GM12878 (cell line): ENCODE data around the gene CLEC19A. TPM values are rescaled to one million over a fixed set of nuclear protein-coding genes. Genes with fewer than 3 reads are reported as not detected.

Experiments used
- ATAC-seq: fragments of 200-7000 bp; cut with Tn5 transposase; 3 replicates; pipeline ENCODE4 v1.9.1; 2020; ENCODE audit warnings: mild to moderate bottlenecking, moderate library complexity
- BruUV-seq: library from RNA; stranded (reverse); fragments of 400-500 nt; replicated peaks from 2 replicates; lab custom pipeline; 2021; lab: Mats Ljungman, UMichigan
- CTCF ChIA-PET: fragments of 300-600 bp; sonication (Branson Sonifier 250); formaldehyde crosslinking; extraction: SDS; loops from one replicate; lab custom pipeline; 2021; ENCODE audit warnings: inconsistent platforms; lab: Yijun Ruan, JAX
- POLR2A ChIA-PET: fragments of 350-600 bp; formaldehyde crosslinking; extraction: SDS; loops from one replicate; lab custom pipeline; 2021; ENCODE audit warnings: inconsistent platforms; lab: Charles Lee
- RAD21 ChIA-PET: fragments of 300-600 bp; sonication (Branson Sonifier 250); formaldehyde crosslinking; loops from one replicate; lab custom pipeline; 2023; ENCODE audit warnings: antibody characterized with exemption; ENCODE audit not compliant: unreplicated experiment; lab: Charles Lee
- SMC1A ChIA-PET: fragments of 300-600 bp; sonication (Branson Sonifier 250); formaldehyde crosslinking; loops from one replicate; lab custom pipeline; 2023; ENCODE audit not compliant: unreplicated experiment, uncharacterized antibody; lab: Charles Lee
- DNase-seq: peaks from one replicate; pipeline ENCODE4 v3.0.0-alpha.2; 2011; ENCODE audit warnings: low read depth, low spot score
- FAIRE-seq: peaks from 3 replicates; lab custom pipeline; 2011; peaks lifted over from hg19 to GRCh38; lab: Jason Lieb, UNC
- H2AFZ ChIP-seq: 2 replicates; pipeline ENCODE4 v1.6.0; 2011; ENCODE audit warnings: low read depth, low read length, control low read depth; ENCODE audit not compliant: control insufficient read depth
- H3K27ac ChIP-seq: 2 replicates; pipeline ENCODE4 v1.5.1; 2011; ENCODE audit warnings: control low read depth; ENCODE audit not compliant: control insufficient read depth, insufficient read depth
- H3K27me3 ChIP-seq, 2 experiments: replicated peaks in 1 of 2; 2 replicates each; pipeline versions ENCODE4 v1.6.0 to v1.6.1; 2011; ENCODE audit warnings: low read length in 1 of 2; ENCODE audit not compliant: control insufficient read depth in 2 of 2, insufficient read depth in 2 of 2
- H3K36me3 ChIP-seq, 2 experiments: 2 replicates each; pipeline ENCODE4 v1.5.1; 2011; ENCODE audit warnings: low read length in 1 of 2; ENCODE audit not compliant: control insufficient read depth in 2 of 2, insufficient read depth in 2 of 2
- H3K4me1 ChIP-seq: 2 replicates; pipeline ENCODE4 v1.6.1; 2011; ENCODE audit warnings: mild to moderate bottlenecking, low read length, moderate library complexity, mixed read lengths; ENCODE audit not compliant: control insufficient read depth, insufficient read depth
- H3K4me2 ChIP-seq: 2 replicates; pipeline ENCODE4 v1.6.0; 2011; ENCODE audit warnings: control low read depth; ENCODE audit not compliant: control insufficient read depth, insufficient read depth
- H3K4me3 ChIP-seq: fragments of 200-600 bp; sonication (generic); 2 replicates; pipeline ENCODE4 v1.5.1; 2016
- H3K79me2 ChIP-seq: 2 replicates; pipeline ENCODE4 v1.6.0; 2011; ENCODE audit warnings: low read length; ENCODE audit not compliant: control insufficient read depth, insufficient read depth
- H3K9ac ChIP-seq: 2 replicates; pipeline ENCODE4 v1.8.0; 2011; ENCODE audit warnings: low read length, control low read depth, mixed read lengths; ENCODE audit not compliant: control insufficient read depth, insufficient read depth
- H3K9me3 ChIP-seq: replicated peaks from 3 replicates; pipeline ENCODE4 v1.5.1; 2011; ENCODE audit warnings: mild to moderate bottlenecking, low read length; ENCODE audit not compliant: control insufficient read depth, insufficient read depth
- H4K20me1 ChIP-seq: 2 replicates; pipeline ENCODE4 v1.6.0; 2011; ENCODE audit not compliant: control insufficient read depth, insufficient read depth
- DPF2 ChIP-seq: fragments of 450-650 bp; IDR thresholded peaks from 2 replicates; pipeline ENCODE4 v1.6.1; 2017; ENCODE audit warnings: mild to moderate bottlenecking
- HCFC1 ChIP-seq: fragments of 150-350 bp; IDR thresholded peaks from 2 replicates; pipeline ENCODE4 v1.6.1; 2014; ENCODE audit warnings: low read length
- KDM1A ChIP-seq: fragments of 200-600 bp; sonication (generic); IDR thresholded peaks from 2 replicates; pipeline ENCODE4 v1.6.1; 2016; ENCODE audit warnings: borderline replicate concordance
- MYB ChIP-seq: fragments of 150-350 bp; IDR thresholded peaks from 2 replicates; pipeline ENCODE4 v1.6.1; 2014; ENCODE audit warnings: mild to moderate bottlenecking, low read depth, low read length, borderline replicate concordance
- RB1 ChIP-seq: fragments of 450-650 bp; formaldehyde crosslinking; IDR thresholded peaks from 2 replicates; pipeline ENCODE4 v1.6.1; 2017; ENCODE audit warnings: mild to moderate bottlenecking, borderline replicate concordance
- SIN3A ChIP-seq: IDR thresholded peaks from 2 replicates; pipeline ENCODE4 v1.6.1; 2012; ENCODE audit warnings: low read depth, low read length, improper control_type of control experiment
- ZNF274 ChIP-seq: IDR thresholded peaks from one replicate; pipeline ENCODE4 v1.8.0; 2011; ENCODE audit not compliant: insufficient read length, insufficient read depth
- WGBS: methylation state at CpG from one replicate; pipeline ENCODE4 v1.1.6; 2016; ENCODE audit warnings: low lambda C conversion rate; ENCODE audit not compliant: insufficient replicate concordance, insufficient coverage; ENCODE audit errors: missing lambda C conversion rate; 5-methylcytosine and 5-hydroxymethylcytosine counted together
- in situ Hi-C: fragments of 300-500 bp; cut with MboI; formaldehyde crosslinking; loops from 9 replicates; pipeline ENCODE4 v1.14.3; 2018; ENCODE audit warnings: mixed read lengths
- intact Hi-C: fragments of 100-400 bp; cut with micrococcal nuclease; formaldehyde crosslinking; loops from one replicate; pipeline ENCODE4 v1.14.2; 2022; ENCODE audit not compliant: unreplicated experiment
- polyA plus RNA-seq, 11 experiments: library from polyadenylated mRNA; depleted of rRNA in 4 of 11; unstranded in 6 of 11; stranded (reverse) in 5 of 11; fragments of >200 nt; fragmentation: Nextera tagmentation in 4 of 11; fragmentation: Illumina TruSeq in 1 of 11; extraction: Ambion mirVana in 4 of 11; extraction: Trizol in 1 of 11; gene quantifications; 1 replicate in 1 of 11; 2 replicates in 10 of 11; pipeline versions ENCODE4 v1.2.1 to v1.2.3, GENCODE V29; 2011 to 2016; ENCODE audit warnings: inconsistent platforms in 2 of 11, missing spikeins in 2 of 11, low read depth in 1 of 11
- total RNA-seq, 4 experiments: library from RNA; depleted of rRNA in 3 of 4; stranded (reverse); fragments of >200 nt in 3 of 4; fragmentation: Illumina TruSeq in 1 of 4; extraction: Trizol in 1 of 4; gene quantifications; 2 replicates each; pipeline versions ENCODE4 v1.2.1 to v1.2.3, GENCODE V29; 2013 to 2021
- TF ChIP-seq, protein P1 (sequence below): fragments of 450-650 bp; conservative IDR thresholded peaks from 2 replicates; pipeline ENCODE4 v1.6.1; 2017; ENCODE audit warnings: mild to moderate bottlenecking, moderate library complexity

Gene CLEC19A
- total and polyA plus RNA-seq, 10 of the 15 experiments (the other 5 are each of a cell fraction or from before 2014, with no cell fraction given) = 0.03 TPM; not detected in 8

GRCh38 chr16:19283637-19284036, 1.9 kb upstream of the CLEC19A start:
- Histone ChIP-seq H3K9ac (no peak overlapping the region), H3K4me1 (no peaks in the 10 kb centered on the region), H3K79me2 (no peaks in the 10 kb centered on the region), H3K4me3 (no peak overlapping the region), H3K9me3 (no peaks in the 10 kb centered on the region), H2AFZ (no peak overlapping the region), H3K4me2 (no peak overlapping the region), H4K20me1 (no peaks in the 10 kb centered on the region), H3K36me3 (no peaks in the 10 kb centered on the region), H3K27me3 (no peaks in the 10 kb centered on the region; a peak in 1 of 4 replicates), H3K27ac (no peak overlapping the region)
- ChIA-PET RAD21 (no interaction called here), CTCF (interaction anchor here (0.6 kb wide), 1 partner anchor 78 kb away, joined by 3 read pairs; no protein-coding TSS in a partner anchor), SMC1A (interaction anchor here (1.0 kb wide), 1 partner anchor 9 kb away, joined by 4 read pairs; no protein-coding TSS in a partner anchor), POLR2A (no interaction called here)
- FAIRE-seq (no peak), ATAC-seq (no peak), DNase-seq (no peak)
- intact Hi-C loops (no loop called here), in situ Hi-C loops (no loop called here)
- BruUV-seq = no TSS peak
- no peak for TF ChIP-seq SIN3A
- no peak for TF ChIP-seq ZNF274
- no peak for TF ChIP-seq HCFC1
- TF ChIP-seq DPF2 = no peak
- TF ChIP-seq MYB = no peak
- no peak for TF ChIP-seq KDM1A
- TF ChIP-seq RB1 = no peak
- TF ChIP-seq, protein P1, sequence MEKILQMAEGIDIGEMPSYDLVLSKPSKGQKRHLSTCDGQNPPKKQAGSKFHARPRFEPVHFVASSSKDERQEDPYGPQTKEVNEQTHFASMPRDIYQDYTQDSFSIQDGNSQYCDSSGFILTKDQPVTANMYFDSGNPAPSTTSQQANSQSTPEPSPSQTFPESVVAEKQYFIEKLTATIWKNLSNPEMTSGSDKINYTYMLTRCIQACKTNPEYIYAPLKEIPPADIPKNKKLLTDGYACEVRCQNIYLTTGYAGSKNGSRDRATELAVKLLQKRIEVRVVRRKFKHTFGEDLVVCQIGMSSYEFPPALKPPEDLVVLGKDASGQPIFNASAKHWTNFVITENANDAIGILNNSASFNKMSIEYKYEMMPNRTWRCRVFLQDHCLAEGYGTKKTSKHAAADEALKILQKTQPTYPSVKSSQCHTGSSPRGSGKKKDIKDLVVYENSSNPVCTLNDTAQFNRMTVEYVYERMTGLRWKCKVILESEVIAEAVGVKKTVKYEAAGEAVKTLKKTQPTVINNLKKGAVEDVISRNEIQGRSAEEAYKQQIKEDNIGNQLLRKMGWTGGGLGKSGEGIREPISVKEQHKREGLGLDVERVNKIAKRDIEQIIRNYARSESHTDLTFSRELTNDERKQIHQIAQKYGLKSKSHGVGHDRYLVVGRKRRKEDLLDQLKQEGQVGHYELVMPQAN = no peak
- WGBS = 90% methylated on average over 2 of the region's 2 CpGs
